HepG2 (cell line): Measurements from ENCODE around the gene WHAMM.

ENCODE experiments used
- BHLHE40 ChIP-seq: IDR thresholded peaks from 2 replicates; pipeline ENCODE4 v1.6.1; 2011; ENCODE audit warnings: low read length, improper control_type of control experiment
- FOSL2 ChIP-seq: sonication (generic); formaldehyde crosslinking; IDR thresholded peaks from 2 replicates; pipeline ENCODE4 v1.4.0; 2020; ENCODE audit warnings: missing genetic modification reagents
- HNRNPLL ChIP-seq: fragments of 200-400 bp; formaldehyde crosslinking; IDR thresholded peaks from 2 replicates; pipeline ENCODE4 v1.6.1; 2017; ENCODE audit warnings: mild to moderate bottlenecking, low read depth, low read length; ENCODE audit not compliant: poor library complexity, severe bottlenecking
- MXI1 ChIP-seq: IDR thresholded peaks from 3 replicates; pipeline ENCODE4 v1.6.1; 2012; ENCODE audit warnings: low read depth, low read length, inconsistent platforms, borderline replicate concordance
- POLR2A ChIP-seq, 2 experiments: IDR thresholded peaks; 2 replicates each; pipeline ENCODE4 v1.6.1; 2011; ENCODE audit warnings: low read depth in 2 of 2, low read length in 2 of 2, mild to moderate bottlenecking in 1 of 2, moderate library complexity in 1 of 2; ENCODE audit not compliant: insufficient read depth in 1 of 2
- SMAD1 ChIP-seq: sonication (generic); formaldehyde crosslinking; IDR thresholded peaks from 2 replicates; pipeline ENCODE4 v1.4.0; 2020; ENCODE audit warnings: missing genetic modification reagents, low read depth, mild to moderate bottlenecking, borderline replicate concordance
- SOX5 ChIP-seq: IDR thresholded peaks from 2 replicates; pipeline ENCODE4 v1.6.1; 2016; ENCODE audit warnings: borderline replicate concordance
- SP1 ChIP-seq, 2 experiments: fragments of 450-650 bp in 1 of 2; sonication (generic) in 1 of 2; formaldehyde crosslinking in 1 of 2; IDR thresholded peaks; 2 replicates each; pipeline versions ENCODE4 v1.4.0 to v1.6.1; 2016 to 2020; ENCODE audit warnings: missing genetic modification reagents in 1 of 2
- TOE1 ChIP-seq: sonication (generic); formaldehyde crosslinking; IDR thresholded peaks from 2 replicates; pipeline ENCODE4 v1.4.0; 2020; ENCODE audit warnings: mild to moderate bottlenecking, missing genetic modification reagents
- ZFP41 ChIP-seq: sonication (generic); formaldehyde crosslinking; IDR thresholded peaks from 2 replicates; pipeline ENCODE4 v1.4.0; 2020; ENCODE audit warnings: mild to moderate bottlenecking, missing genetic modification reagents, borderline replicate concordance
- ZNF143 ChIP-seq: sonication (generic); formaldehyde crosslinking; IDR thresholded peaks from 2 replicates; pipeline ENCODE4 v1.4.0; 2020; ENCODE audit warnings: missing genetic modification reagents
- TF ChIP-seq, protein P1 (sequence below): sonication (generic); formaldehyde crosslinking; IDR thresholded peaks from 2 replicates; pipeline ENCODE4 v1.5.0; 2020; ENCODE audit warnings: mild to moderate bottlenecking, missing genetic modification reagents
- TF ChIP-seq, protein P2 (sequence below): sonication (generic); formaldehyde crosslinking; IDR thresholded peaks from 2 replicates; pipeline ENCODE4 v1.5.0; 2020; ENCODE audit warnings: mild to moderate bottlenecking, missing genetic modification reagents, moderate library complexity
- TF ChIP-seq, protein P3 (sequence below): sonication (generic); formaldehyde crosslinking; IDR thresholded peaks from 2 replicates; pipeline ENCODE4 v1.5.1; 2020; ENCODE audit warnings: missing genetic modification reagents, mild to moderate bottlenecking, borderline replicate concordance

DNA sequence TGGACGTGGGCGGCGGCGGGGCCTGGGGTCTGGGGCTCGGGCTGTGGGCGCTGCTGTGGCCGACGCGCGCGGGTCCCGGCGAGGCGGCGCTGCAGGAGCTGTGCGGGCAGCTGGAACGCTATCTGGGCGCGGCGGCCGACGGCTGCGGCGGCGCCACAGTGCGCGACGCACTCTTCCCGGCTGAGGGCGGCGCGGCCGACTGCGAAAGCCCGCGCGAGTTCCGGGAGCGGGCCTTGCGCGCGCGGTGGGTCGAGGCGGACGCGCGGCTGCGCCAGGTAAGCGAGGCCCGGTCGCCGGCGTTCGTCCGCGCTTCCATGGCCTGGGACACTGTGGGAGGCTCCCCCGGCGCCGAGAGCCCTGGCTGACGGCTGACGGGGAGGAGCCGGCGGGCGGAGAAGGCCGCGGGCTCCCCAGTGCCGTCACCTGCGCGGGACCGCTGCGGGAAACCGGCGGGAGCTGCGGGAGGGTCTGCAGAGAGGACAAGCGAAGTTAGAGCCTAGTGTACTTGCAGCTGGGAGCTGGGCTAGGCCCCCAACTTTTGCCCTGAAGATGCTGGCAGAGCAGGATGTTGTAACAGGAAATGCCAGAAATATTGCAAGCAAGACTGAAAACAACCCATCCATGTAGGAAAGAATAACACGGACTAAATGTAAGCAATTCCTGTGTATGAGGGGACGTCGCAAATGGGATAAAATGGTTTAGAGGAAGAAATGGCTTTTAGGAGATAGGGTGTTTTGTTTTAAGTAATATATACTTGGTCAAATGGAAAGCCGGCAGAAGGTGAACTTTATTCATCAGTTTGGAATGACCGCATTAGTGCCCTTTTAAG lies 847 bp downstream of the WHAMM start:
- TF ChIP-seq, protein P1, sequence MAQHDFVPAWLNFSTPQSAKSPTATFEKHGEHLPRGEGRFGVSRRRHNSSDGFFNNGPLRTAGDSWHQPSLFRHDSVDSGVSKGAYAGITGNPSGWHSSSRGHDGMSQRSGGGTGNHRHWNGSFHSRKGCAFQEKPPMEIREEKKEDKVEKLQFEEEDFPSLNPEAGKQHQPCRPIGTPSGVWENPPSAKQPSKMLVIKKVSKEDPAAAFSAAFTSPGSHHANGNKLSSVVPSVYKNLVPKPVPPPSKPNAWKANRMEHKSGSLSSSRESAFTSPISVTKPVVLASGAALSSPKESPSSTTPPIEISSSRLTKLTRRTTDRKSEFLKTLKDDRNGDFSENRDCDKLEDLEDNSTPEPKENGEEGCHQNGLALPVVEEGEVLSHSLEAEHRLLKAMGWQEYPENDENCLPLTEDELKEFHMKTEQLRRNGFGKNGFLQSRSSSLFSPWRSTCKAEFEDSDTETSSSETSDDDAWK, result no peak
- TF ChIP-seq, protein P2, sequence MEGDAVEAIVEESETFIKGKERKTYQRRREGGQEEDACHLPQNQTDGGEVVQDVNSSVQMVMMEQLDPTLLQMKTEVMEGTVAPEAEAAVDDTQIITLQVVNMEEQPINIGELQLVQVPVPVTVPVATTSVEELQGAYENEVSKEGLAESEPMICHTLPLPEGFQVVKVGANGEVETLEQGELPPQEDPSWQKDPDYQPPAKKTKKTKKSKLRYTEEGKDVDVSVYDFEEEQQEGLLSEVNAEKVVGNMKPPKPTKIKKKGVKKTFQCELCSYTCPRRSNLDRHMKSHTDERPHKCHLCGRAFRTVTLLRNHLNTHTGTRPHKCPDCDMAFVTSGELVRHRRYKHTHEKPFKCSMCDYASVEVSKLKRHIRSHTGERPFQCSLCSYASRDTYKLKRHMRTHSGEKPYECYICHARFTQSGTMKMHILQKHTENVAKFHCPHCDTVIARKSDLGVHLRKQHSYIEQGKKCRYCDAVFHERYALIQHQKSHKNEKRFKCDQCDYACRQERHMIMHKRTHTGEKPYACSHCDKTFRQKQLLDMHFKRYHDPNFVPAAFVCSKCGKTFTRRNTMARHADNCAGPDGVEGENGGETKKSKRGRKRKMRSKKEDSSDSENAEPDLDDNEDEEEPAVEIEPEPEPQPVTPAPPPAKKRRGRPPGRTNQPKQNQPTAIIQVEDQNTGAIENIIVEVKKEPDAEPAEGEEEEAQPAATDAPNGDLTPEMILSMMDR, result no peak
- TF ChIP-seq SOX5 (CRISPR knock-in tag) (no peak; the same call in 1 of the 2 replicates), HNRNPLL (peak; percentile 48), BHLHE40 (no peak), SP1 (IDR thresholded peaks at IDR 0.05) (no peak), SP1 (CRISPR knock-in tag; IDR thresholded peaks at IDR 0.05) (no peak), ZNF143 (no peak), SMAD1 (CRISPR knock-in tag) (no peak), POLR2A (IDR thresholded peaks at IDR 0.05; ENCODE audit: insufficient read depth in 1 of 2, low read depth in 2 of 2, low read length in 2 of 2) (peak in 1 of 2 experiments; percentile 38; a peak in 1 of 4 replicates), MXI1 (no peak), ZFP41 (no peak), FOSL2 (no peak), TOE1 (CRISPR knock-in tag) (no peak)
- TF ChIP-seq, protein P3, sequence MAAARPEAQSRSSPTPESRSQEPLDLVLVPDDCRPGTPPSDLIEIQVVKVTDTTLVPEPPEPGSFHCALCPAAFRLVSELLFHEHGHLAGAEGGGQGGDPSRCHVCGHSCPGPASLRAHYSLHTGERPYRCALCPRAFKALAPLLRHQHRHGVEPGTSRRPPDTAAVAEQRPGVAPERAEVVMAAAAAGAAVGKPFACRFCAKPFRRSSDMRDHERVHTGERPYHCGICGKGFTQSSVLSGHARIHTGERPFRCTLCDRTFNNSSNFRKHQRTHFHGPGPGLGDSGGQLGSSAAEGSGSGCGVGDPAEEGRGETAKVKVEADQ (CRISPR knock-in tag), result no peak
